Spinal cord (tissue), 10 donors: ENCODE results near the gene BSG. TPM values are rescaled to one million over a fixed set of nuclear protein-coding genes. Genes with fewer than 3 reads are reported as not detected.
"Not testable (repeated sequence)": the region's sequence is repeated elsewhere in the genome, so short reads cannot be mapped to it uniquely, and the experiment has no call there.

Experiments used
- DNase-seq, 6 donors: peaks; one replicate each; pipeline versions ENCODE4 v3.0.0 to v3.0.0-alpha.2; 2013 to 2015; ENCODE audit warnings: low spot score in 6 of 6, low read depth in 4 of 6
- H3K27ac ChIP-seq: one replicate; pipeline ENCODE4 v1.5.1; 2013; ENCODE audit warnings: low read depth, low read length, control low read depth
- H3K27me3 ChIP-seq: one replicate; pipeline ENCODE4 v1.6.1; 2013; ENCODE audit warnings: low read length; ENCODE audit not compliant: control insufficient read depth, insufficient read depth
- H3K36me3 ChIP-seq: one replicate; pipeline ENCODE4 v1.6.1; 2013; ENCODE audit warnings: low read length; ENCODE audit not compliant: control insufficient read depth, insufficient read depth
- H3K4me1 ChIP-seq: one replicate; pipeline ENCODE4 v1.6.1; 2013; ENCODE audit warnings: low read length; ENCODE audit not compliant: control insufficient read depth, insufficient read depth
- H3K4me3 ChIP-seq: one replicate; pipeline ENCODE4 v1.5.1; 2013; ENCODE audit warnings: low read depth, low read length, control low read depth
- H3K9me3 ChIP-seq: one replicate; pipeline ENCODE4 v1.6.1; 2013; ENCODE audit warnings: low read length; ENCODE audit not compliant: control insufficient read depth, insufficient read depth
- WGBS: methylation state at CpG from one replicate; pipeline ENCODE4 v1.1.5; 2013; ENCODE audit warnings: missing lambda C conversion rate; ENCODE audit not compliant: insufficient coverage; 5-methylcytosine and 5-hydroxymethylcytosine counted together
- polyA plus RNA-seq, 2 donors: library from polyadenylated mRNA; unstranded; fragments of 120-200 nt; gene quantifications; one replicate each; pipeline ENCODE4 v1.2.1, GENCODE V29; 2013; ENCODE audit not compliant: insufficient read length in 2 of 2
- total RNA-seq, 2 donors: library from RNA; depleted of rRNA in 1 of 2; stranded (reverse); fragments of 120-200 nt in 1 of 2; fragments of >200 nt in 1 of 2; gene quantifications; one replicate each; pipeline versions ENCODE4 v1.2.3 to v1.2.4, GENCODE V29; 2013 to 2014
- donor health status: healthy.

The BSG gene
- total and polyA plus RNA-seq, 4 donors: 177 to 638 (median 553) TPM

GRCh38 chr19:619286-620002 lies 47.0 kb downstream of the BSG start:
- H3K9me3 ChIP-seq: no peaks in the 10 kb centered on the region
- H3K36me3 ChIP-seq: peaks cover 89% of the 10 kb centered on the region
- whole genome bisulfite sequencing: 95% methylated on average over 47 of the region's 47 CpGs
- no peaks in the 10 kb centered on the region for H3K4me1 ChIP-seq
- no peak overlapping the region for H3K4me3 ChIP-seq
- H3K27ac ChIP-seq: no peak overlapping the region
- no peaks in the 10 kb centered on the region for H3K27me3 ChIP-seq
- no peak for DNase-seq

GRCh38 chr19:620166-620862 lies 47.9 kb downstream of the BSG start:
- peaks cover 91% of the 10 kb centered on the region for H3K36me3 ChIP-seq
- DNase-seq: no peak
- WGBS: 96% methylated on average over 27 of the region's 51 CpGs
- H3K9me3 ChIP-seq: no peaks in the 10 kb centered on the region
- H3K4me1 ChIP-seq: no peaks in the 10 kb centered on the region
- no peaks in the 10 kb centered on the region for H3K27me3 ChIP-seq
- no peak overlapping the region for H3K27ac ChIP-seq
- no peak overlapping the region for H3K4me3 ChIP-seq

GRCh38 chr19:621191-621590 lies 48.8 kb downstream of the BSG start:
- not testable (repeated sequence) for H3K4me3 ChIP-seq, H3K4me1 ChIP-seq, H3K27ac ChIP-seq, H3K9me3 ChIP-seq, DNase-seq, H3K27me3 ChIP-seq
- 98% methylated on average over 47 of the region's 48 CpGs for whole genome bisulfite sequencing
- peaks cover 94% of the 10 kb centered on the region for H3K36me3 ChIP-seq

DNA sequence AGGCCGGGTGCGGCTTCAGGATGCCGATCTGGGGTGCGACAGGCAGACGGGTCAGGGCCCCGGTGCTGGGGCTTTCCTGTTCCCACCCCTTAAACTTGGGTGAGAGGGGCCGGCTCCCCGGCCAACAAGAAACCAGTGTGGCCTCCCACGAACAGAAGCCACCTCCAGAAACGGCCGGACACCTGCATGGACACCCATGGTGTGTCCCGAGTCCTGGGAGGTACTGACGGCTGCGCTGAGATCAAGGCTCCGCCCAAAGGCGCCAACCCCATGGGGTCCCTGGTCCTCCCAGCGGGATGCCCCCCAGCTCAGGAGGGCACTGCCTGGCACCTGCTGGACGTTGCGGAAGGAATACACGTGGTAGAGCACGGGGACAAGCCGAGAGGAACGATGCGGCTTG lies 49.4 kb downstream of the BSG start:
- no peak for DNase-seq
- no peak overlapping the region for H3K4me3 ChIP-seq
- H3K36me3 ChIP-seq: peaks cover 90% of the 10 kb centered on the region
- 95% methylated on average over 24 of the region's 24 CpGs for WGBS
- no peaks in the 10 kb centered on the region for H3K27me3 ChIP-seq
- H3K9me3 ChIP-seq: no peaks in the 10 kb centered on the region
- H3K4me1 ChIP-seq: no peaks in the 10 kb centered on the region
- no peak overlapping the region for H3K27ac ChIP-seq

GRCh38 chr19:622666-623065 lies 50.3 kb downstream of the BSG start:
- Histone ChIP-seq H3K4me3 (no peak overlapping the region), H3K36me3 (peaks cover 87% of the 10 kb centered on the region), H3K9me3 (no peaks in the 10 kb centered on the region), H3K4me1 (no peaks in the 10 kb centered on the region), H3K27me3 (no peaks in the 10 kb centered on the region), H3K27ac (no peak overlapping the region)
- WGBS: 97% methylated on average over 37 of the region's 37 CpGs
- DNase-seq: no peak

DNA sequence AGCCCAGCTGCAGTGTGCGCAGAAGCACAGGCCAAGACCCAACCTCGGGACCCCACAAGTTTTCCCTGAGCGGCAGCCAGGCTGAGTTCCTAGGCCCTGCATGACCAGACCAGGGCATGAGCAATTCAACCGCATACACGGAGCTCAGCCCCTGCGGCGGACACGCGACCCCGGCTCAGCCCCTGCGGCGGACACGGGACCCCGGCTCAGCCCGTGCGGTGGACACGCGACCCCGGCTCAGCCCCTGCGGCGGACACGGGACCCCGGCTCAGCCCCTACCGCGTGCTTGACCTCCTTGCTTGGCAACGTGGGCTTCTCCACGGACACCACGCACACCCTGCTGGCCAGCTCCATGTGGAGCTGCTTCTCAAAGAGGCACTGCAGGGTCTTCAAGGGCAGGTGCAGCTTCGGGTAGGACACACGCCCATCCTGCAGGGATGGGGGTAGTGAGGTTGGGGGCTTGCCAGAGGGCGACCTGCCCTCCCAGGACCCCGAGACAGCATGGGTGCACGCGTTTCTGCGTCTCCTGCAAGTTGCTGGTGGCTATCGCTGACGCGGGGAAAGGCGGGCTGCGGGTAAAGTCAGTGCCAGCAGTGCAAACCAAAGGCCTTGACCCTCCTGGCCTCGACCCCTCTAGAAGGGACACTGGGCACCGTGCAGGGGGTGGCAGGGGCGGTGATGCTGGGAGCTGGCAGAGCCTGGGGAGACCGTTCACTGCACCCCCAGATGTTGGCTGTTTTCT lies 51.0 kb downstream of the BSG start:
- no peak overlapping the region for H3K27ac ChIP-seq
- H3K4me1 ChIP-seq: no peaks in the 10 kb centered on the region
- no peaks in the 10 kb centered on the region for H3K27me3 ChIP-seq
- 93% methylated on average over 43 of the region's 44 CpGs for WGBS
- no peak overlapping the region for H3K4me3 ChIP-seq
- H3K36me3 ChIP-seq: peaks cover 87% of the 10 kb centered on the region
- DNase-seq: no peak
- H3K9me3 ChIP-seq: no peaks in the 10 kb centered on the region

- peaks cover 87% of the 10 kb centered on the region for H3K36me3 ChIP-seq
- no peaks in the 10 kb centered on the region for H3K9me3 ChIP-seq
- H3K4me1 ChIP-seq: no peaks in the 10 kb centered on the region
- H3K27ac ChIP-seq: no peak overlapping the region
- H3K4me3 ChIP-seq: no peak overlapping the region
- H3K27me3 ChIP-seq: no peaks in the 10 kb centered on the region
- DNase-seq: no peak
- WGBS: 55% methylated on average over 21 of the region's 24 CpGs
Observed at GRCh38 chr19:623974-624373, 51.6 kb downstream of the BSG start.

GRCh38 chr19:624433-625109 lies 52.2 kb downstream of the BSG start:
- no peaks in the 10 kb centered on the region for H3K4me1 ChIP-seq
- H3K9me3 ChIP-seq: no peaks in the 10 kb centered on the region
- no peak overlapping the region for H3K4me3 ChIP-seq
- peaks cover 87% of the 10 kb centered on the region for H3K36me3 ChIP-seq
- no peak overlapping the region for H3K27ac ChIP-seq
- DNase-seq: no peak
- 91% methylated on average over 19 of the region's 24 CpGs for WGBS
- no peaks in the 10 kb centered on the region for H3K27me3 ChIP-seq

GRCh38 chr19:625257-625656 lies 52.9 kb downstream of the BSG start:
- peaks cover 87% of the 10 kb centered on the region for H3K36me3 ChIP-seq
- no peak overlapping the region for H3K27ac ChIP-seq
- no peaks in the 10 kb centered on the region for H3K27me3 ChIP-seq
- DNase-seq: no peak
- H3K9me3 ChIP-seq: no peaks in the 10 kb centered on the region
- 88% methylated on average over 4 of the region's 5 CpGs for WGBS
- no peaks in the 10 kb centered on the region for H3K4me1 ChIP-seq
- no peak overlapping the region for H3K4me3 ChIP-seq
